ENCODE results near the gene GGTA1. TPM values are rescaled to one million over a fixed set of nuclear protein-coding genes. Genes with fewer than 3 reads are reported as not detected.

The GGTA1 gene
- total RNA-seq, 1 donor from 2014 or later = not detected

- Mint-ChIP-seq H3K27ac (no peak overlapping the region), H3K27me3 (ENCODE audit: low read depth) (peaks cover 35% of the 10 kb centered on the region), H3K9me3 (peaks cover 8% of the 10 kb centered on the region), H3K4me1 (no peaks in the 10 kb centered on the region), H3K4me3 (no peak overlapping the region), H3K36me3 (no peaks in the 10 kb centered on the region)
- no peak for TF ChIP-seq CTCF (IDR thresholded peaks at IDR 0.05; ENCODE audit: unreplicated experiment)
- DNase-seq (ENCODE audit: low spot score in 2 of 2, unreplicated experiment in 2 of 2) = no peak
Observed at GRCh38 chr9:121450241-121450640, 49.4 kb downstream of the GGTA1 start.

- H3K36me3 Mint-ChIP-seq = no peaks in the 10 kb centered on the region
- H3K4me3 Mint-ChIP-seq = no peak overlapping the region
- DNase-seq (ENCODE audit: low spot score in 2 of 2, unreplicated experiment in 2 of 2) = no peak
- H3K27ac Mint-ChIP-seq = no peak overlapping the region
- no peaks in the 10 kb centered on the region for H3K4me1 Mint-ChIP-seq
- H3K27me3 Mint-ChIP-seq (ENCODE audit: low read depth) = peaks cover 34% of the 10 kb centered on the region
- no peak for TF ChIP-seq CTCF (IDR thresholded peaks at IDR 0.05; ENCODE audit: unreplicated experiment)
- H3K9me3 Mint-ChIP-seq = peaks cover 8% of the 10 kb centered on the region
Observed at GRCh38 chr9:121449786-121450185, 49.9 kb downstream of the GGTA1 start.

- Mint-ChIP-seq H3K36me3 (no peaks in the 10 kb centered on the region), H3K9me3 (peaks cover 8% of the 10 kb centered on the region)
Observed at GRCh38 chr9:121447321-121447834, 52.3 kb downstream of the GGTA1 start.

GRCh38 chr9:121445986-121446385 lies 53.7 kb downstream of the GGTA1 start:
- H3K4me1 Mint-ChIP-seq = no peaks in the 10 kb centered on the region
- H3K4me3 Mint-ChIP-seq = no peak overlapping the region
- H3K27ac Mint-ChIP-seq = no peak overlapping the region
- DNase-seq (ENCODE audit: low spot score in 2 of 2, unreplicated experiment in 2 of 2) = no peak
- H3K36me3 Mint-ChIP-seq = no peaks in the 10 kb centered on the region
- peaks cover 53% of the 10 kb centered on the region for H3K27me3 Mint-ChIP-seq (ENCODE audit: low read depth)
- TF ChIP-seq CTCF (IDR thresholded peaks at IDR 0.05; ENCODE audit: unreplicated experiment) = no peak
- H3K9me3 Mint-ChIP-seq = peaks cover 8% of the 10 kb centered on the region

More at GRCh38 chr9:121447321-121447834, 52.3 kb downstream of the GGTA1 start:
- Mint-ChIP-seq H3K4me3 (no peak overlapping the region), H3K4me1 (no peaks in the 10 kb centered on the region), H3K27ac (no peak overlapping the region), H3K27me3 (ENCODE audit: low read depth) (peaks cover 49% of the 10 kb centered on the region)
- TF ChIP-seq CTCF (IDR thresholded peaks at IDR 0.05; ENCODE audit: unreplicated experiment) = no peak
- no peak for DNase-seq (ENCODE audit: low spot score in 2 of 2, unreplicated experiment in 2 of 2)

- no peak for DNase-seq (ENCODE audit: low spot score in 2 of 2, unreplicated experiment in 2 of 2)
- Mint-ChIP-seq H3K9me3 (peaks cover 8% of the 10 kb centered on the region), H3K36me3 (no peaks in the 10 kb centered on the region), H3K27me3 (ENCODE audit: low read depth) (peaks cover 55% of the 10 kb centered on the region), H3K4me3 (no peak overlapping the region), H3K4me1 (no peaks in the 10 kb centered on the region), H3K27ac (no peak overlapping the region)
- TF ChIP-seq CTCF (IDR thresholded peaks at IDR 0.05; ENCODE audit: unreplicated experiment) = no peak
Observed at GRCh38 chr9:121443981-121444380, 55.7 kb downstream of the GGTA1 start.

GRCh38 chr9:121441165-121441564 lies 58.5 kb downstream of the GGTA1 start:
- Mint-ChIP-seq H3K4me1 (no peaks in the 10 kb centered on the region), H3K27me3 (ENCODE audit: low read depth) (peaks cover 34% of the 10 kb centered on the region), H3K9me3 (no peaks in the 10 kb centered on the region), H3K27ac (no peak overlapping the region), H3K36me3 (no peaks in the 10 kb centered on the region), H3K4me3 (no peak overlapping the region)
- no peak for DNase-seq (ENCODE audit: low spot score in 2 of 2, unreplicated experiment in 2 of 2)
- no peak for TF ChIP-seq CTCF (IDR thresholded peaks at IDR 0.05; ENCODE audit: unreplicated experiment)
